H9 (cell line): Measurements from ENCODE around the gene F10. TPM values are rescaled to one million over a fixed set of nuclear protein-coding genes. Genes with fewer than 3 reads are reported as not detected.

Experiments used
- DNase-seq: peaks from one replicate; pipeline ENCODE4 v3.0.0-alpha.2; 2017
- H2AFZ ChIP-seq: one replicate; pipeline ENCODE4 v1.6.1; 2013; ENCODE audit warnings: mild to moderate bottlenecking, low read length, control low read depth, moderate library complexity
- H2AK5ac ChIP-seq: 2 replicates; pipeline ENCODE4 v1.6.1; 2013; ENCODE audit warnings: low read length, control low read depth, mixed read lengths; ENCODE audit not compliant: insufficient read length
- H2BK120ac ChIP-seq: one replicate; pipeline ENCODE4 v1.6.1; 2013; ENCODE audit warnings: low read depth, mild to moderate bottlenecking, low read length, control low read depth, inconsistent platforms; ENCODE audit not compliant: poor library complexity, severe bottlenecking
- H2BK12ac ChIP-seq: 2 replicates; pipeline ENCODE4 v1.6.1; 2013; ENCODE audit warnings: low read length, control low read depth, mixed read lengths, low read depth; ENCODE audit not compliant: insufficient read length
- H2BK15ac ChIP-seq: 2 replicates; pipeline ENCODE4 v1.6.1; 2013; ENCODE audit warnings: low read depth, low read length, control low read depth
- H2BK20ac ChIP-seq: one replicate; pipeline ENCODE4 v1.6.1; 2013; ENCODE audit warnings: low read depth, mild to moderate bottlenecking, low read length, control low read depth, inconsistent platforms; ENCODE audit not compliant: poor library complexity, severe bottlenecking
- H2BK5ac ChIP-seq: 2 replicates; pipeline ENCODE4 v1.6.1; 2013; ENCODE audit warnings: low read length, control low read depth, mixed read lengths; ENCODE audit not compliant: insufficient read length
- H3K14ac ChIP-seq: 2 replicates; pipeline ENCODE4 v1.6.1; 2013; ENCODE audit warnings: low read length, control low read depth; ENCODE audit not compliant: insufficient read depth
- H3K18ac ChIP-seq: 2 replicates; pipeline ENCODE4 v1.6.1; 2013; ENCODE audit warnings: low read depth, mild to moderate bottlenecking, mixed read lengths, low read length, control low read depth; ENCODE audit not compliant: insufficient read length
- H3K23ac ChIP-seq: 2 replicates; pipeline ENCODE4 v1.6.1; 2013; ENCODE audit warnings: low read length, control low read depth, mixed read lengths, low read depth; ENCODE audit not compliant: insufficient read length
- H3K23me2 ChIP-seq: 2 replicates; pipeline ENCODE4 v1.6.1; 2013; ENCODE audit warnings: low read depth, mild to moderate bottlenecking, mixed read lengths, low read length, control low read depth; ENCODE audit not compliant: insufficient read length, poor library complexity, severe bottlenecking
- H3K27ac ChIP-seq: 2 replicates; pipeline ENCODE4 v1.5.1; 2013; ENCODE audit warnings: low read length, control low read depth, mixed read lengths, low read depth; ENCODE audit not compliant: insufficient read length
- H3K27me3 ChIP-seq: 2 replicates; pipeline ENCODE4 v1.6.1; 2013; ENCODE audit warnings: low read length, control low read depth, inconsistent platforms; ENCODE audit not compliant: insufficient read depth
- H3K4ac ChIP-seq: 2 replicates; pipeline ENCODE4 v1.6.1; 2013; ENCODE audit warnings: low read depth, mild to moderate bottlenecking, control low read depth, inconsistent platforms, low read length, moderate library complexity
- H3K4me1 ChIP-seq: 2 replicates; pipeline ENCODE4 v1.6.1; 2013; ENCODE audit warnings: low read length, control low read depth, inconsistent platforms; ENCODE audit not compliant: insufficient read depth
- H3K4me2 ChIP-seq: 2 replicates; pipeline ENCODE4 v1.6.1; 2013; ENCODE audit warnings: low read length, control low read depth, mixed read lengths; ENCODE audit not compliant: insufficient read length, insufficient read depth
- H3K56ac ChIP-seq: 2 replicates; pipeline ENCODE4 v1.6.1; 2013; ENCODE audit warnings: low read depth, mild to moderate bottlenecking, mixed read lengths, low read length, control low read depth; ENCODE audit not compliant: insufficient read length
- H3K79me1 ChIP-seq: 2 replicates; pipeline ENCODE4 v1.6.1; 2013; ENCODE audit warnings: low read depth, mild to moderate bottlenecking, moderate library complexity, low read length, control low read depth, inconsistent platforms; ENCODE audit not compliant: insufficient read depth, poor library complexity, severe bottlenecking
- H3K79me2 ChIP-seq: 2 replicates; pipeline ENCODE4 v1.6.1; 2013; ENCODE audit warnings: low read length, control low read depth, inconsistent platforms; ENCODE audit not compliant: insufficient read depth
- H3K9ac ChIP-seq: 2 replicates; pipeline ENCODE4 v1.6.1; 2013; ENCODE audit warnings: low read length, control low read depth, mixed read lengths; ENCODE audit not compliant: insufficient read length; ENCODE audit errors: extremely low read depth
- H3K9me3 ChIP-seq: one replicate; pipeline ENCODE4 v1.6.1; 2013; ENCODE audit warnings: low read depth, low read length, inconsistent platforms; ENCODE audit not compliant: control insufficient read depth
- H3T11ph ChIP-seq: one replicate; pipeline ENCODE4 v1.6.1; 2013; ENCODE audit warnings: mild to moderate bottlenecking, low read length, control low read depth, inconsistent platforms
- H4K20me1 ChIP-seq: one replicate; pipeline ENCODE4 v1.6.1; 2013; ENCODE audit not compliant: control insufficient read depth, insufficient read length, insufficient read depth
- H4K5ac ChIP-seq: 2 replicates; pipeline ENCODE4 v1.6.1; 2013; ENCODE audit warnings: low read depth, mild to moderate bottlenecking, mixed read lengths, low read length, control low read depth; ENCODE audit not compliant: insufficient read length
- H4K8ac ChIP-seq: replicated peaks from 2 replicates; pipeline ENCODE4 v1.6.1; 2013; ENCODE audit warnings: low read length, control low read depth, mixed read lengths, low read depth; ENCODE audit not compliant: insufficient read length
- H4K91ac ChIP-seq: 2 replicates; pipeline ENCODE4 v1.6.1; 2013; ENCODE audit warnings: low read depth, mild to moderate bottlenecking, moderate library complexity, mixed read lengths, low read length, control low read depth; ENCODE audit not compliant: insufficient read length
- H3K27ac Mint-ChIP-seq, 3 experiments: 2 replicates in 2 of 3; 3 replicates in 1 of 3; pipeline ENCODE4 v1.8.0; 2020 to 2021; ENCODE audit warnings: mixed read lengths in 3 of 3, mild to moderate bottlenecking in 1 of 3, moderate library complexity in 1 of 3
- H3K27me3 Mint-ChIP-seq: 2 replicates; pipeline ENCODE4 v1.8.0; 2021; ENCODE audit warnings: low read depth, mild to moderate bottlenecking, moderate library complexity, mixed read lengths
- H3K36me3 Mint-ChIP-seq, 3 experiments: 2 replicates in 2 of 3; 3 replicates in 1 of 3; pipeline ENCODE4 v1.8.0; 2020 to 2021; ENCODE audit warnings: low read depth in 3 of 3, mixed read lengths in 3 of 3; ENCODE audit not compliant: insufficient read depth in 1 of 3
- H3K4me1 Mint-ChIP-seq, 2 experiments: 2 replicates each; pipeline ENCODE4 v1.8.0; 2020; ENCODE audit warnings: mixed read lengths in 2 of 2
- H3K4me3 Mint-ChIP-seq, 2 experiments: 2 replicates in 1 of 2; 3 replicates in 1 of 2; pipeline ENCODE4 v1.8.0; 2020 to 2021; ENCODE audit warnings: mild to moderate bottlenecking in 2 of 2, mixed read lengths in 2 of 2, moderate library complexity in 1 of 2
- H3K9me3 Mint-ChIP-seq, 2 experiments: 2 replicates in 1 of 2; 3 replicates in 1 of 2; pipeline ENCODE4 v1.8.0; 2020; ENCODE audit warnings: mild to moderate bottlenecking in 2 of 2, mixed read lengths in 2 of 2, moderate library complexity in 1 of 2
- WGBS: extraction: QIAGEN DNeasy Blood & Tissue Kit; methylation state at CpG from one replicate; pipeline ENCODE4 v1.1.7; 2013; ENCODE audit warnings: missing lambda C conversion rate, low lambda C conversion rate, mixed read lengths; ENCODE audit not compliant: insufficient read length; ENCODE audit errors: extremely low coverage; 5-methylcytosine and 5-hydroxymethylcytosine counted together
- total RNA-seq: library from RNA; stranded (reverse); gene quantifications from 2 replicates; pipeline ENCODE4 v1.2.1, GENCODE V29; 2021
- TF ChIP-seq, protein P1 (sequence below): fragments of 200-600 bp; sonication (generic); conservative IDR thresholded peaks from 3 replicates; pipeline ENCODE4 v1.8.0; 2021; ENCODE audit warnings: antibody characterized with exemption, mild to moderate bottlenecking

F10 gene
- total RNA-seq, 1 experiment from 2014 or later, result 1.7 TPM

DNA sequence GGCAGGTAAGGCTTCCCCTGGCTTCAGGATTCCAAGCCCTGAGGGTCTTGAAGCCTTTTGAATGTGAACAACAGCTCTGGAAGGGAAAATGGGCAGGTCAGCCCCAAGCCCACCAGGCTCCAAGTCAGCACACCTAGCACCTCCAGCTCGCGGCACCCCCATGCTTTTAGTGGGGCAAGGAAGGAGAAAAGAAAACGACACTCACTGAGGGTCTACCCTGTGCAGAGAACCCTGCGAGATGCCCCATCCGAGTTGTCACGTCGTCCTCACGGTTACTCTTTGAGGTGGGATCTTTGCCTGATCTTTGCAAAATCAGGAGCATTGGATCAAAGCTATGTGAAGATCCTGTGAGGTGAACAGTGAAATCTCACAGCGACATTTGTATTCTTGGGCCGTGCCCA is 5.7 kb upstream of the F10 start:
- no peak overlapping the region for H4K91ac ChIP-seq
- no peak overlapping the region for H4K8ac ChIP-seq
- no peaks in the 10 kb centered on the region for H3K23me2 ChIP-seq
- no peak for DNase-seq
- WGBS, result no CpG with 5 or more reads among the region's 10 CpGs
- H3K56ac ChIP-seq, result no peak overlapping the region
- Mint-ChIP-seq H3K4me3 (no peak overlapping the region), H3K36me3 (no peaks in the 10 kb centered on the region), H3K4me1 (no peaks in the 10 kb centered on the region), H3K27ac (no peak overlapping the region), H3K9me3 (peaks cover 0 to 4% of the 10 kb centered on the region in 2 experiments; a peak in 1 of 5 replicates), H3K27me3 (peaks cover 26% of the 10 kb centered on the region)
- no peak overlapping the region for H4K5ac ChIP-seq
- H3K4me1 ChIP-seq, result no peaks in the 10 kb centered on the region
- no peak overlapping the region for H3K23ac ChIP-seq
- H3K27me3 ChIP-seq, result peaks cover 5% of the 10 kb centered on the region; the same call in 1 of the 2 replicates
- H2BK20ac ChIP-seq, result no peak overlapping the region
- no peak overlapping the region for H3K4ac ChIP-seq
- no peak overlapping the region for H3K14ac ChIP-seq
- TF ChIP-seq, protein P1, sequence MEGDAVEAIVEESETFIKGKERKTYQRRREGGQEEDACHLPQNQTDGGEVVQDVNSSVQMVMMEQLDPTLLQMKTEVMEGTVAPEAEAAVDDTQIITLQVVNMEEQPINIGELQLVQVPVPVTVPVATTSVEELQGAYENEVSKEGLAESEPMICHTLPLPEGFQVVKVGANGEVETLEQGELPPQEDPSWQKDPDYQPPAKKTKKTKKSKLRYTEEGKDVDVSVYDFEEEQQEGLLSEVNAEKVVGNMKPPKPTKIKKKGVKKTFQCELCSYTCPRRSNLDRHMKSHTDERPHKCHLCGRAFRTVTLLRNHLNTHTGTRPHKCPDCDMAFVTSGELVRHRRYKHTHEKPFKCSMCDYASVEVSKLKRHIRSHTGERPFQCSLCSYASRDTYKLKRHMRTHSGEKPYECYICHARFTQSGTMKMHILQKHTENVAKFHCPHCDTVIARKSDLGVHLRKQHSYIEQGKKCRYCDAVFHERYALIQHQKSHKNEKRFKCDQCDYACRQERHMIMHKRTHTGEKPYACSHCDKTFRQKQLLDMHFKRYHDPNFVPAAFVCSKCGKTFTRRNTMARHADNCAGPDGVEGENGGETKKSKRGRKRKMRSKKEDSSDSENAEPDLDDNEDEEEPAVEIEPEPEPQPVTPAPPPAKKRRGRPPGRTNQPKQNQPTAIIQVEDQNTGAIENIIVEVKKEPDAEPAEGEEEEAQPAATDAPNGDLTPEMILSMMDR, result no peak
- no peak overlapping the region for H3K9ac ChIP-seq
- H4K20me1 ChIP-seq, result no peaks in the 10 kb centered on the region
- no peak overlapping the region for H3K27ac ChIP-seq
- H3K9me3 ChIP-seq, result no peaks in the 10 kb centered on the region
- H2BK12ac ChIP-seq, result no peak overlapping the region
- H2BK120ac ChIP-seq, result no peak overlapping the region
- no peak overlapping the region for H2BK15ac ChIP-seq
- H3K4me2 ChIP-seq, result no peak overlapping the region
- H3K79me1 ChIP-seq, result no peaks in the 10 kb centered on the region
- H2BK5ac ChIP-seq, result no peak overlapping the region
- no peak overlapping the region for H2AK5ac ChIP-seq
- no peak overlapping the region for H2AFZ ChIP-seq
- H3K79me2 ChIP-seq, result no peaks in the 10 kb centered on the region
- H3T11ph ChIP-seq, result no peak overlapping the region
- H3K18ac ChIP-seq, result no peak overlapping the region
